HG03354 (cell line): ENCODE measurements around the gene AZI2.
A peak's percentile ranks its signal among the peaks of the same experiment; 100 is the strongest.

Experiments used
- ATAC-seq: cut with Tn5 transposase; IDR thresholded peaks from one replicate; pipeline ENCODE4 v1.9.1; 2021; ENCODE audit warnings: mild to moderate bottlenecking; ENCODE audit not compliant: unreplicated experiment, poor library complexity, severe bottlenecking

The AZI2 gene

GRCh38 chr3:28348629-28349468, at the start of gene AZI2, which contains the start of gene ZCWPW2:
AZI2 (minus strand) TSS chr3:28348824; CDS start chr3:28340617, 8,207 bp downstream.
ZCWPW2 (plus strand) TSS chr3:28348721; CDS start chr3:28413069, 64,348 bp downstream.
- peak; percentile 87 for ATAC-seq

- ATAC-seq = no peak
Observed at GRCh38 chr3:28388978-28389377, 40.4 kb upstream of the AZI2 start.

DNA sequence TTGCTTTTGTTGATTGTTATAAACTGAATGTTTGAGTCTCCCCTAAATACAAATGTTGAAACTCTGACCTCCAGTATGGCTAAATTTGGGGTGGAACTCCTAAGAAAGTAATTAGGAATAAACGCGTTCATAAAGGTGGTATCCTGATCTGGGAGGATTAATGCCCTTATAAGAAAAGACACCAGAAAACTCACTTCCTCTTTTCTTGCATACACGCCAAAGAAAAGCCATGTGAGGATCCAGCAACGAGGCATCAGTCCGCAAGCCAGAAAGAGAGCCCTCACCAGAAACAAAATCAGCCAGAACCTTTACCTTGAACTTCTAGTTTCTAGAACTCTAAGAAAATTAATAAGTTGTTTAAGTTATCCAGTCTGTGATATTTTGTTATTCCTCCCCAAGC, 37.4 kb upstream of the AZI2 start:
- ATAC-seq = no peak

- no peak for ATAC-seq
Observed at GRCh38 chr3:28376424-28376823, 27.8 kb upstream of the AZI2 start.

- ATAC-seq = peak; percentile 1
Observed at GRCh38 chr3:28349469-28350000, 911 bp upstream of the AZI2 start.

- ATAC-seq = no peak
Observed at GRCh38 chr3:28348265-28348628, 377 bp downstream of the AZI2 start.

GRCh38 chr3:28347374-28348264, 1.0 kb downstream of the AZI2 start:
- ATAC-seq = no peak

DNA sequence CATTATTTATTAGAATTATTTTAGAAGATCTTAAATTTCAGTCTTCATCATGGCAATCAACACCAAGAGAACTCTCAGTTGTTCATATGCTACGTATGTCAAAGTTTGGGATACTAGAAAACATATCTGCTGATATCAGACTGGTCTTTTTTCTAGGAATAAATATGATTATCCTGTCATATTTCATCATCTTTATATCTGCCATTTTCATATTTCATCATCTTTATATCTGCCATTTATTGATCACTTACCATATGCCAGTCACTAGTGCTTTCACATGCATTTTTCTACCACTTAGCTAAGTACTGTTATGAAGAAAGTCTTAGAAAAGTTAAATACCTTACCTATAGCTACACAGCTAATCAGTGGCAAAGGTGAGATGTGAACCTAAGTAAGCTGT, 2.9 kb downstream of the AZI2 start:
- ATAC-seq = no peak

- no peak for ATAC-seq
Observed at GRCh38 chr3:28343144-28343543, 5.5 kb downstream of the AZI2 start.

DNA sequence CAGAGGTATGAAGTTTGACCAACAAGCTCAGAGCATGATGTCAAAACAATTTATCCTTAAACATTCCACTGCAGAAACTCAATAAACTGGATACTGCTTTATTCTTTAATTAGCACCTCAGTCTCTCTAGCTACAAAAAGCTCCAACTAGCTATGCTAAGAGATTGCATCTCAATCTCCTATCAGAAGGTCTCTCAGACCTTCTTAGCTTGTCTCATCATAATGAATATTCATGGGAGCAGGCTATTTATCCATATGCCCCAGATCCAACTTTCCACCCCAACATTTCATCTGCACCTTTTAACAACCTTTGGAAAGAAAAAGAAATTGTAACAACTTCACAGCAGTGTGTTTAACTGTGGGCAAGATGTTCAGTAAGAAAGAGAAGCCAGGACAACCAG, 11.4 kb downstream of the AZI2 start:
- ATAC-seq = no peak

GRCh38 chr3:28335246-28335645, 13.4 kb downstream of the AZI2 start:
- ATAC-seq = no peak

GRCh38 chr3:28334552-28334951, 14.1 kb downstream of the AZI2 start:
- no peak for ATAC-seq

DNA sequence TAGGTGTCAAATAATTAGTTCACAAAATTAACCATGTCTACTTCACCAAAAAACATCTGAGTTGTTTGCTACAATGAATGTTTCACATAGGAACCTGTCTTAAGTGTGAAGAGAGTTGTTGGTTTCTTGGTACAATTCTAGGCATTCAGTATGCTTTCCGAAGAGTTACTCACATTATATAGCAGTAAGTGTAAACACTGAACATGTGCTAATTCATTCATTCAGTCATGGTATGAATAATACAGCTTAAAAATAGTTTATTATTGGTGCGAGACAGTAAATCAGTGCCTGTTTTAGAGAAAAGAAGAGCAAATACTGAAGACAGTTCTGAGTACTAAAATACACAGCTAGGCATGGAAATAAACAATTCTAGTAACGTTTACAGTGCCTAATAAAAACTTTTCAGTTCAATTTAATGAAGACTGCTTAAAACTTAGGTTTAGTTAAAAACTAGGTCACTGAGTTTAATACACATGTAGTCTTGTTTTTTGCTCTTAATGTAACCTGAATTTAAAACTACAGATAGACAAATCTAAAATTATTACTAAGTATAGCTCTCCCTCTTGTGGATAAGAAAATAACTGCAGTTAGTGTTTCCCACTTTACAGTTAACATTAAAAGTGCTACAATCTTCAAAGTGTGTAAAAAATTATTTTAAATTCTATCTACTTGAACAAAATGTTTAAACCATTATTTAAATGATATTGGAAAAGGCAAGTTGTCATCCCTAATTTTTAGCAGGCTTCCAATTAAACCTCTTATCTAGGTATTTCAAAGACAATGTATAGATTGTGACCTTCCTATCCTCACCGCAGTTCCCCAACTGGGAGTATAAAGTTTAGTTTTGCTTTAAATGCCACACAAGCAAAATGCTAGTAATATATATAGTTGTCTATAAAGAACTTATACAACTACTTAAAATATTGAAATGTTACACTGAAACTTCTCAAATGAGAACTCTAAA, 20.2 kb downstream of the AZI2 start:
- peak; percentile 49 for ATAC-seq

DNA sequence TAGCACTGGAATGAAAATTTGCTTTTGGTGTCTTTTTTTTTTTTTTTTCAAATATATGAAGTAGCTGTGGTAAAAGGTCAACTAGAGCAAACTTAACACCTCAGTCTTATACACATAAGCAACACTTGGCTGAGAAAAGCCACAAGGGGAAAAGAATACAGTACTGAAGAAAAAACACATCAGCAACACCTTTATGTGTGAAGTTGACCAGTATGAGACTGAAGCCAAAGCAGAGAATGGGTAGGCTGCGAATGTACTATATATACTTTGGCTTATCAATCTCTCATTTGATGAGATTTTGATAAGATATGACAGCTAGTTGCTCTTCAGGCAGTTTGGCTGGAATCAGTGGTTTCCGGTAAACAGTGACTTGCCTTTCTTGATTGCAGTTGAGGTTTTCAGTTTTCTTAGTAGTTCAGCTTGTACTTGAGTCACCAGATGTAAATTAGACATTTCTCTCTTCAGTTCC, 22.1 kb downstream of the AZI2 start:
- peak; percentile 49 for ATAC-seq

GRCh38 chr3:28322464-28322863, 26.2 kb downstream of the AZI2 start:
- ATAC-seq = no peak

DNA sequence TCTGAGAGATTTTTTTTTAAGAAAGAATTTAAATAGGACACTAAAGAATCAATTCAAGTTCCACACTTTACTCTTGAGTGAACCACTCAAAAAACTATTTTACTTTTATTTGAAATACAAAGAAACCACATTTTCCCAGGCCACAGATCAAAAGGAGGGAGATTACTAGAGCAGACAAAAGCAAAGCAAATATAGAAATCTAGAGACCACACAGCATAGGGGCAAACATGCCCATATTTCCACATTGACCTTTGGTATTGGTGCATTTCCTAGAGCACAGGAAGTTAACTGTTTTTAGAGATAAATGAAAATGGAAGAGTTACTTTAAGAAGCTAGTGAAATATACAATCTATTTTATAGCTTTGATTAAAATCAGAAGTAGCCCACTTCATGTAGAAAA, 27.6 kb downstream of the AZI2 start:
- ATAC-seq = no peak

GRCh38 chr3:28317438-28318022, 31.1 kb downstream of the AZI2 start:
- peak; percentile 94 for ATAC-seq

DNA sequence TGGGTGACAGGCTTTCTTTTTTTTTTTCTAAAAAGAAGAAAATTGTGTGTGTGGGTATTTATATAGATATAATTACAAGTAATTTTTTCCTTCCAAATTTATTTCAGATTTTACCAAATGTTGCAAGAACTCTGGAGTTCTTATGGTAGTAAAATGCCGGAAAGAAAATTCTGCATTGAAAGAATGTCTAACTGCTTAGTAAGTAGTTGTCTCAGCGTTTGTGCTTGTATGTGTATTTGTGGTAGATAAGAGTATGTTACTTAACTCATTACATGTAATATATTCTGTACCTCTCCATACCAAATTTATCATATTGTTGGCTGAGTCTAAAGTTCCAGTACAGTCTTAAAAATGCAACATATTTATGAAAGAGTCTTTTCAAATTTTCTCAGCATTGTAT, 32.4 kb downstream of the AZI2 start:
- ATAC-seq = no peak

- ATAC-seq = no peak
Observed at GRCh38 chr3:28315711-28316110, 32.9 kb downstream of the AZI2 start.
